ENCODE measurements around the gene UBE2R2. TPM values are rescaled to one million over a fixed set of nuclear protein-coding genes. Genes with fewer than 3 reads are reported as not detected.
A peak's percentile ranks its signal among the peaks of the same experiment; 100 is the strongest.

UBE2R2 gene
- polyA plus RNA-seq, 3 donors, result 30.5 to 50.1 (median 37.2) TPM

- Histone ChIP-seq H3K4me3 (replicated peaks in 1 of 3; ENCODE audit: low read depth in 2 of 3, low read length in 3 of 3) (no peak overlapping the region), H3K4me1 (ENCODE audit: control insufficient read depth in 1 of 2, insufficient read depth in 2 of 2, low read length in 2 of 2) (no peaks in the 10 kb centered on the region), H3K27me3 (ENCODE audit: control insufficient read depth in 2 of 2, insufficient read depth in 2 of 2, low read length in 2 of 2) (no peaks in the 10 kb centered on the region), H3K4me2 (replicated peaks; ENCODE audit: extremely low read depth, low read length, poor library complexity, severe bottlenecking) (no peak overlapping the region), H3K9me3 (replicated peaks in 1 of 2; ENCODE audit: control insufficient read depth in 1 of 2, insufficient read depth in 1 of 2, low read length in 2 of 2) (no peaks in the 10 kb centered on the region), H3K9ac (ENCODE audit: insufficient read depth, low read length, poor library complexity, severe bottlenecking) (no peak overlapping the region), H3K79me2 (ENCODE audit: insufficient read depth, low read length) (peaks cover 38% of the 10 kb centered on the region), H4K20me1 (ENCODE audit: insufficient read depth, low read length) (peaks cover 100% of the 10 kb centered on the region), H3K27ac (ENCODE audit: low read depth in 1 of 2, low read length in 2 of 2) (peak overlapping the region in 1 of 2 donors; percentile 3), H3K36me3 (replicated peaks in 1 of 2; ENCODE audit: control insufficient read depth in 1 of 2, insufficient read depth in 2 of 2, low read length in 2 of 2) (peaks cover 60 to 85% of the 10 kb centered on the region in 2 donors), H2AFZ (ENCODE audit: insufficient read depth, low read depth, low read length, poor library complexity, severe bottlenecking) (no peak overlapping the region)
- no peak for TF ChIP-seq CTCF (IDR thresholded peaks at IDR 0.05)
- DNase-seq, result no peak
- H3K27ac Mint-ChIP-seq, result peak overlapping the region in 1 of 7 donors; percentile 43
- H3K9me3 Mint-ChIP-seq, result no peaks in the 10 kb centered on the region
- intact Hi-C loops (cut with micrococcal nuclease), result no loop called here
- H3K4me3 Mint-ChIP-seq, result no peak overlapping the region
- H3K36me3 Mint-ChIP-seq, result peaks cover 55 to 65% of the 10 kb centered on the region in 2 donors
- WGBS (ENCODE audit: insufficient coverage), result no CpG with 5 or more reads among the region's 1 CpG
- no peaks in the 10 kb centered on the region for H3K27me3 Mint-ChIP-seq (ENCODE audit: low read depth in 3 of 3)
- H3K4me1 Mint-ChIP-seq, result no peaks in the 10 kb centered on the region
Observed at GRCh38 chr9:33913541-33913940, 96.6 kb downstream of the UBE2R2 start.

GRCh38 chr9:33914887-33915628, 98.1 kb downstream of the UBE2R2 start:
- Histone ChIP-seq H3K4me3 (replicated peaks in 1 of 3; ENCODE audit: low read depth in 2 of 3, low read length in 3 of 3) (no peak overlapping the region), H3K9me3 (replicated peaks in 1 of 2; ENCODE audit: control insufficient read depth in 1 of 2, insufficient read depth in 1 of 2, low read length in 2 of 2) (no peaks in the 10 kb centered on the region), H3K79me2 (ENCODE audit: insufficient read depth, low read length) (peaks cover 25% of the 10 kb centered on the region), H3K4me1 (ENCODE audit: control insufficient read depth in 1 of 2, insufficient read depth in 2 of 2, low read length in 2 of 2) (no peaks in the 10 kb centered on the region), H3K9ac (ENCODE audit: insufficient read depth, low read length, poor library complexity, severe bottlenecking) (no peak overlapping the region), H3K36me3 (replicated peaks in 1 of 2; ENCODE audit: control insufficient read depth in 1 of 2, insufficient read depth in 2 of 2, low read length in 2 of 2) (peaks cover 74 to 92% of the 10 kb centered on the region in 2 donors), H3K27ac (ENCODE audit: low read depth in 1 of 2, low read length in 2 of 2) (peak overlapping the region in 1 of 2 donors; percentile 38), H3K27me3 (ENCODE audit: control insufficient read depth in 2 of 2, insufficient read depth in 2 of 2, low read length in 2 of 2) (no peaks in the 10 kb centered on the region), H4K20me1 (ENCODE audit: insufficient read depth, low read length) (peaks cover 99% of the 10 kb centered on the region), H3K4me2 (replicated peaks; ENCODE audit: extremely low read depth, low read length, poor library complexity, severe bottlenecking) (no peak overlapping the region), H2AFZ (ENCODE audit: insufficient read depth, low read depth, low read length, poor library complexity, severe bottlenecking) (no peak overlapping the region)
- H3K36me3 Mint-ChIP-seq, result peaks cover 68 to 80% of the 10 kb centered on the region in 2 donors
- peak overlapping the region in 2 of 7 donors; percentile 19 to 69 for H3K27ac Mint-ChIP-seq
- TF ChIP-seq CTCF (IDR thresholded peaks at IDR 0.05), result no peak
- no peaks in the 10 kb centered on the region for H3K9me3 Mint-ChIP-seq
- H3K4me3 Mint-ChIP-seq, result no peak overlapping the region
- intact Hi-C loops (cut with micrococcal nuclease), result no loop called here
- no peaks in the 10 kb centered on the region for H3K4me1 Mint-ChIP-seq
- H3K27me3 Mint-ChIP-seq (ENCODE audit: low read depth in 3 of 3), result no peaks in the 10 kb centered on the region
- DNase-seq, result no peak
- 89% methylated on average over 1 of the region's 3 CpGs for WGBS (ENCODE audit: insufficient coverage)

All from CD14-positive monocyte (primary cell).